ENCODE data around the gene EMC10. TPM values are rescaled to one million over a fixed set of nuclear protein-coding genes. Genes with fewer than 3 reads are reported as not detected.

The EMC10 gene
- total RNA-seq, 2 experiments from 2014 or later, result 39.1 to 44.4 TPM

- POLR2A ChIA-PET, result no interaction called here
Observed at GRCh38 chr19:50531171-50531612, 54.9 kb downstream of the EMC10 start.

GRCh38 chr19:50532952-50533351, 56.6 kb downstream of the EMC10 start:
- DNase-seq (ENCODE audit: low spot score), result no peak
- no peaks in the 10 kb centered on the region for H3K4me1 ChIP-seq (ENCODE audit: insufficient read depth, low read length, poor library complexity, severe bottlenecking)
- H3K79me2 ChIP-seq (ENCODE audit: insufficient read depth, low read depth, low read length), result no peaks in the 10 kb centered on the region
- ChIA-PET POLR2A (interaction anchor here (0.6 kb wide), 2 partner anchors 182 to 291 kb away, joined by 3 read pairs; no protein-coding TSS in a partner anchor), CTCF (ENCODE audit: unreplicated experiment) (interaction anchor here (0.5 kb wide), 1 partner anchor 1775 kb away, joined by 3 read pairs; no protein-coding TSS in a partner anchor)
- H4K20me1 ChIP-seq (ENCODE audit: insufficient read depth, low read length), result no peaks in the 10 kb centered on the region
- no peaks in the 10 kb centered on the region for H3K9me3 ChIP-seq (ENCODE audit: low read length)
- H3K4me2 ChIP-seq (ENCODE audit: low read length), result no peak overlapping the region
- no peak overlapping the region for H2AFZ ChIP-seq (ENCODE audit: low read length)
- H3K27ac ChIP-seq (ENCODE audit: low read depth, low read length, poor library complexity, severe bottlenecking), result no peak overlapping the region
- no TSS peak for BruUV-seq (replicated peaks)
- no peak overlapping the region for H3K4me3 ChIP-seq (ENCODE audit: low read depth, low read length, poor library complexity, severe bottlenecking)
- TF ChIP-seq CTCF (conservative IDR thresholded peaks at IDR 0.05; ENCODE audit: low read length) (no peak), EZH2phosphoT487 (IDR thresholded peaks at IDR 0.05; ENCODE audit: borderline replicate concordance, low read depth, low read length) (no peak)
- intact Hi-C loops (cut with micrococcal nuclease; ENCODE audit: unreplicated experiment), result no loop called here
- no peaks in the 10 kb centered on the region for H3K36me3 ChIP-seq (ENCODE audit: insufficient read depth, low read length)
- H3K9me2 ChIP-seq (ENCODE audit: insufficient read depth, low read length), result no peaks in the 10 kb centered on the region

More at GRCh38 chr19:50531171-50531612, 54.9 kb downstream of the EMC10 start:
- no peaks in the 10 kb centered on the region for H4K20me1 ChIP-seq (ENCODE audit: insufficient read depth, low read length)
- H3K4me1 ChIP-seq (ENCODE audit: insufficient read depth, low read length, poor library complexity, severe bottlenecking), result no peaks in the 10 kb centered on the region
- no peaks in the 10 kb centered on the region for H3K9me3 ChIP-seq (ENCODE audit: low read length)
- no peaks in the 10 kb centered on the region for H3K79me2 ChIP-seq (ENCODE audit: insufficient read depth, low read depth, low read length)
- no peak for DNase-seq (ENCODE audit: low spot score)
- no peak overlapping the region for H3K4me3 ChIP-seq (ENCODE audit: low read depth, low read length, poor library complexity, severe bottlenecking)
- TF ChIP-seq CTCF (conservative IDR thresholded peaks at IDR 0.05; ENCODE audit: low read length) (no peak), EZH2phosphoT487 (IDR thresholded peaks at IDR 0.05; ENCODE audit: borderline replicate concordance, low read depth, low read length) (no peak)
- intact Hi-C loops (cut with micrococcal nuclease; ENCODE audit: unreplicated experiment), result no loop called here
- no peaks in the 10 kb centered on the region for H3K9me2 ChIP-seq (ENCODE audit: insufficient read depth, low read length)
- H2AFZ ChIP-seq (ENCODE audit: low read length), result no peak overlapping the region
- BruUV-seq (replicated peaks), result no TSS peak
- H3K27ac ChIP-seq (ENCODE audit: low read depth, low read length, poor library complexity, severe bottlenecking), result no peak overlapping the region
- no peaks in the 10 kb centered on the region for H3K36me3 ChIP-seq (ENCODE audit: insufficient read depth, low read length)
- CTCF ChIA-PET (ENCODE audit: unreplicated experiment), result no interaction called here
- H3K4me2 ChIP-seq (ENCODE audit: low read length), result no peak overlapping the region

GRCh38 chr19:50534478-50534877, 58.2 kb downstream of the EMC10 start:
- no peak overlapping the region for H2AFZ ChIP-seq (ENCODE audit: low read length)
- POLR2A ChIA-PET, result no interaction called here
- H3K27ac ChIP-seq (ENCODE audit: low read depth, low read length, poor library complexity, severe bottlenecking), result no peak overlapping the region
- no peaks in the 10 kb centered on the region for H3K79me2 ChIP-seq (ENCODE audit: insufficient read depth, low read depth, low read length)
- intact Hi-C loops (cut with micrococcal nuclease; ENCODE audit: unreplicated experiment), result no loop called here
- DNase-seq (ENCODE audit: low spot score), result no peak
- no peaks in the 10 kb centered on the region for H3K9me3 ChIP-seq (ENCODE audit: low read length)
- H3K4me1 ChIP-seq (ENCODE audit: insufficient read depth, low read length, poor library complexity, severe bottlenecking), result no peaks in the 10 kb centered on the region
- CTCF ChIA-PET (ENCODE audit: unreplicated experiment), result no interaction called here
- no peaks in the 10 kb centered on the region for H3K9me2 ChIP-seq (ENCODE audit: insufficient read depth, low read length)
- no peak overlapping the region for H3K4me2 ChIP-seq (ENCODE audit: low read length)
- no TSS peak for BruUV-seq (replicated peaks)
- H4K20me1 ChIP-seq (ENCODE audit: insufficient read depth, low read length), result no peaks in the 10 kb centered on the region
- TF ChIP-seq EZH2phosphoT487 (IDR thresholded peaks at IDR 0.05; ENCODE audit: borderline replicate concordance, low read depth, low read length), result no peak
- TF ChIP-seq CTCF (conservative IDR thresholded peaks at IDR 0.05; ENCODE audit: low read length), result no peak
- no peak overlapping the region for H3K4me3 ChIP-seq (ENCODE audit: low read depth, low read length, poor library complexity, severe bottlenecking)
- H3K36me3 ChIP-seq (ENCODE audit: insufficient read depth, low read length), result no peaks in the 10 kb centered on the region
